ENCODE results near the gene BCAS1. TPM values are rescaled to one million over a fixed set of nuclear protein-coding genes. Genes with fewer than 3 reads are reported as not detected.

The BCAS1 gene
- total RNA-seq, 1 donor from 2014 or later: not detected

DNA sequence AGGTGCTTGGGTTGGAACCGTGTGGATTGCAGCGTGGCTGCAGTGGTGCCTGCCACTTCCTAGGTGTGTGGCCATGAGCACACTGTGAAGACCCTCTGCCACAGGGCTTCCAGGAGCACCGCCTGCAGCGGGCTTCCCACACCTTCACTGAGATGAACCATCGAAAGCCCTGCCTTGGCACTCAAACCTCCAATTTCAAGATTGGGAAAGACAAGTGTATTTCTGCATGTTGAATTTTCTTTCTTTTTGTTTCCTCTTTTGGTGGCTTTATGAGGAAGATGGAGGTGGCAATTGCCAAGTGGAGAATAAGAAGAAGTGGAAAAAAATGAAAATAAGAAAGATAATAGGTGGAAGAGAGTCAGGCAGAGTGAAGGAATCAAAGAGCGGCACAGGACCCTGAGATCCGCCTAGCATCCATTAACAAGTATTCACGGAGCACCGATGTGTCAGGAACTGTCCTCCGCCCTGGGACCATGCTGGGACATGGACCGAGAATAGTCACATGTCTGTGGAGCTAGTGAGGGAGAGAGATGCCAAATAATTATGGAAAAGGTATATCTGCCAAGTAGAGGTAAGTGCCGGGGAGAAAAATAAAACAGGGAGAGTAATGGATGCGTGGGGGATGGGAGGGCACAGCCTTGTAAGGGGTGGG, 159.9 kb downstream of the BCAS1 start:
- Mint-ChIP-seq H3K27ac (ENCODE audit: unreplicated experiment) (no peak overlapping the region), H3K4me1 (ENCODE audit: unreplicated experiment) (peaks cover 16% of the 10 kb centered on the region), H3K27me3 (ENCODE audit: unreplicated experiment) (no peaks in the 10 kb centered on the region), H3K9me3 (ENCODE audit: unreplicated experiment) (no peaks in the 10 kb centered on the region), H3K4me3 (ENCODE audit: unreplicated experiment) (no peak overlapping the region), H3K36me3 (ENCODE audit: unreplicated experiment) (peaks cover 2% of the 10 kb centered on the region)
- TF ChIP-seq, protein P1, sequence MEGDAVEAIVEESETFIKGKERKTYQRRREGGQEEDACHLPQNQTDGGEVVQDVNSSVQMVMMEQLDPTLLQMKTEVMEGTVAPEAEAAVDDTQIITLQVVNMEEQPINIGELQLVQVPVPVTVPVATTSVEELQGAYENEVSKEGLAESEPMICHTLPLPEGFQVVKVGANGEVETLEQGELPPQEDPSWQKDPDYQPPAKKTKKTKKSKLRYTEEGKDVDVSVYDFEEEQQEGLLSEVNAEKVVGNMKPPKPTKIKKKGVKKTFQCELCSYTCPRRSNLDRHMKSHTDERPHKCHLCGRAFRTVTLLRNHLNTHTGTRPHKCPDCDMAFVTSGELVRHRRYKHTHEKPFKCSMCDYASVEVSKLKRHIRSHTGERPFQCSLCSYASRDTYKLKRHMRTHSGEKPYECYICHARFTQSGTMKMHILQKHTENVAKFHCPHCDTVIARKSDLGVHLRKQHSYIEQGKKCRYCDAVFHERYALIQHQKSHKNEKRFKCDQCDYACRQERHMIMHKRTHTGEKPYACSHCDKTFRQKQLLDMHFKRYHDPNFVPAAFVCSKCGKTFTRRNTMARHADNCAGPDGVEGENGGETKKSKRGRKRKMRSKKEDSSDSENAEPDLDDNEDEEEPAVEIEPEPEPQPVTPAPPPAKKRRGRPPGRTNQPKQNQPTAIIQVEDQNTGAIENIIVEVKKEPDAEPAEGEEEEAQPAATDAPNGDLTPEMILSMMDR (IDR thresholded peaks at IDR 0.05): no peak
- no peak for DNase-seq (ENCODE audit: extremely low spot score, unreplicated experiment)

DNA sequence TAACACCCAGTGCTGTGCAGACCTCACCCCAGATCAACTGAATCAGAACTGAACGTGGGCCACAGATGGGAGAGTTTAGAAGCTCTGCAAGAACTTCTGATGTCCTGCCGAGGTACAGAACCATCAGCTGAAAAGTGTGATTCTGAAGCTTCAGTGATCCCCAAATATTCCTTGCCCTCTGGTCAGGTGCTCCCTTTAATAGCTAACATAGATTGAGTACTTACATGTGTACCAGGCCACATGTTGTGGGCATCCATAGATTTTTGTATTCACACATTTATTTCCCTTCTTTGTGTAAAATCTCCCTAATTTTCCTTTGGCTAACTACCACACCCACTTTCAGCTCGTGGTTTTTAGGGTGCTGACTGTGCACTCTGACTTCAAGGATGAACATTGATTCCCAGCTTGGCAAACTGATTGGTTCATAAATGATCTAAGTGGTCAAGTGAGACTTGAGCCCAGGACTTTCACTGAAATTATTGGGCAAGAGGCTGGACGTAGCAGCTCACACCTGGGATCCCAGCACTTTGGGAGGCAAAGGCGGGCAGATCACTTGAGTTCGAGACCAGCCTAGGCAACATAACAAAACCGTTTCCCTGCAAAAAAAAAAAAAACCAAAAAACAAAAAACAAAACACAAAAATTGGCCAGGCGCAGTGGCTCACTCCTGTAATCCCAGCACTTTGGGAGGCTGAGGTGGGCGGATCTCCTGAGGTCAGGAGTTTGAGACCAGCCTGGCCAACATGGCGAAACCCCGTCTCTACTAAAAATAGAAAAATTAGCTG, 162.2 kb downstream of the BCAS1 start:
- Mint-ChIP-seq H3K9me3 (ENCODE audit: unreplicated experiment) (no peaks in the 10 kb centered on the region), H3K27ac (ENCODE audit: unreplicated experiment) (no peak overlapping the region), H3K27me3 (ENCODE audit: unreplicated experiment) (no peaks in the 10 kb centered on the region), H3K36me3 (ENCODE audit: unreplicated experiment) (peaks cover 2% of the 10 kb centered on the region), H3K4me1 (ENCODE audit: unreplicated experiment) (peaks cover 2% of the 10 kb centered on the region), H3K4me3 (ENCODE audit: unreplicated experiment) (no peak overlapping the region)
- no peak for DNase-seq (ENCODE audit: extremely low spot score, unreplicated experiment)
- TF ChIP-seq, protein P1 (IDR thresholded peaks at IDR 0.05): no peak

DNA sequence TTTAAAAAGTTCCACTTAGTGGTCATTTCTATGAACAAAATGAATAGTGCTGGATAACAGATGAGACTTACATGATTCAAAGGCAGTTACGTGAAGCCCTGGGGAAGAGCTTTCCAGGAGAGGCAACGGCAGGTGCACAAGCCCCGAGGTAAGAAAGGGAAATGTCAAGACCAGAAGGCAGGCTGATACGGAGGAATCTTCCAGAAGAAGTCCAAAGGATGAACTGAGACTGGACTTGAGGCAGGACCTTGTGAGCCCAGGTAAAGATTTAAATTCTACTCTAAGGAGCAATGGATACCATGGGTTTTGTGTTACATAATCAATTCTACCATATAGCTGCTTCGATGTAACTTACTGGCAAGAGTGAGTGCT, 164.6 kb downstream of the BCAS1 start:
- H3K9me3 Mint-ChIP-seq (ENCODE audit: unreplicated experiment): no peaks in the 10 kb centered on the region

DNA sequence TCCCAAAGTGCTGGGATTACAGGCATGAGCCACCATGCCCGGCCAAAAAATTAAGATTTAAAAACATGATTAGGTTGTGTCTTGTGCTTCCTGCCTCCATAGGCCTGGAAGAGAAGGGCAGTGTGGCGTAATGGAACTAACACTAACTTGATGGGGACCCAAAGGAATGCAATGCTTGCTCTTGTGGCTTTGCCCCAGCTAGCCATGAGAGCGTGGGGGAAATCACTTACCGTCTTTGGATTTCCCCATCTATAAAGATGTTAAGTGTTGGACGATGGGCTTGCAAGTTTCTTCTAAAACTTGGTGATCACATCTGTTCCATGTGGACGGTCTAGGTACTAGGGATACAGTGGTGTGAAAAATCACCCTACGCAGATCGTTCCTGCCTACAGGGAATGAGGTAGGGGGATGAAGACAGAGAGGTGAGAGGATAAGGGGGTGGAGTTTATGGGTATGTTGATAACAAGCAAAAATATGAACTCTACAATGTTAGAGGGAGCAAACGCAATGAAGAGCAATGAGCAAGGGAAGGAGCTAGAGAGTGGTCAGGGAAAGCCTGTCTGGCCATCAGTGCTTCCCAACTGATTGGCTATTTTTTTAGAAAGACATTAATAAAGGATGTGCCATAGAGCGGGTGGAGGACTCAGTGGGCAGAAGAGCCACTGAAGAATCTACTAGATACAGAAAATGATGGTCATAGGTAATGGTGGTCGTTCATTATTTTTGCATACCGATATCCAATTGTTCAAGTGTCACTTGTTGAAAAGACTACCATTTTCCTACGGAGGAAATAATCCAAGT, 165.2 kb downstream of the BCAS1 start:
- no peaks in the 10 kb centered on the region for H3K36me3 Mint-ChIP-seq (ENCODE audit: unreplicated experiment)
- no peaks in the 10 kb centered on the region for H3K9me3 Mint-ChIP-seq (ENCODE audit: unreplicated experiment)
- peaks cover 20% of the 10 kb centered on the region for H3K4me1 Mint-ChIP-seq (ENCODE audit: unreplicated experiment)
- DNase-seq (ENCODE audit: extremely low spot score, unreplicated experiment): no peak
- H3K4me3 Mint-ChIP-seq (ENCODE audit: unreplicated experiment): no peak overlapping the region
- TF ChIP-seq, protein P1 (IDR thresholded peaks at IDR 0.05): no peak
- H3K27me3 Mint-ChIP-seq (ENCODE audit: unreplicated experiment): no peaks in the 10 kb centered on the region
- no peak overlapping the region for H3K27ac Mint-ChIP-seq (ENCODE audit: unreplicated experiment)

More for the DNA sequence above, 164.6 kb downstream of the BCAS1 start:
- no peak overlapping the region for H3K4me3 Mint-ChIP-seq (ENCODE audit: unreplicated experiment)
- no peak overlapping the region for H3K27ac Mint-ChIP-seq (ENCODE audit: unreplicated experiment)
- H3K36me3 Mint-ChIP-seq (ENCODE audit: unreplicated experiment): peaks cover 2% of the 10 kb centered on the region
- TF ChIP-seq, protein P1 (IDR thresholded peaks at IDR 0.05): no peak
- H3K27me3 Mint-ChIP-seq (ENCODE audit: unreplicated experiment): no peaks in the 10 kb centered on the region
- peaks cover 14% of the 10 kb centered on the region for H3K4me1 Mint-ChIP-seq (ENCODE audit: unreplicated experiment)
- no peak for DNase-seq (ENCODE audit: extremely low spot score, unreplicated experiment)

DNA sequence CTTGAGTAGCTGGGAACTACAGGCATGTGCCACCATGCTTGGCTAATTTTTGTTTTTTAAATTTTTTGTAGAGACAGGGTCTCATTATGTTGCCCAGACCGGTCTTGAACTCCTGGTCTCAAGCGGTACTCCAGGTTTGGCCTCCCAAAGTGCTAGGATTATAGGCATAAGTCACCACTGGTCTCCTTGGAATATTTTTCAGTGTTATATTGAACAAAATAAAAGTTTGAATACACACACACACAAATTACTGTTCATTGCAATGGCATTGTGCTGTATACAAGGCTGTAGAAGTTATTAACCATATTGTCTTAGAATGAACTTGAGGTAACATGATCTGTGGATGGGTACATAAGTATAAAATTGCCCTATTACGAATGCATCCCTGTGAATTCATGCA, 166.1 kb downstream of the BCAS1 start:
- TF ChIP-seq, protein P1 (IDR thresholded peaks at IDR 0.05): no peak
- no peak overlapping the region for H3K4me3 Mint-ChIP-seq (ENCODE audit: unreplicated experiment)
- H3K27ac Mint-ChIP-seq (ENCODE audit: unreplicated experiment): no peak overlapping the region
- no peaks in the 10 kb centered on the region for H3K9me3 Mint-ChIP-seq (ENCODE audit: unreplicated experiment)
- peaks cover 25% of the 10 kb centered on the region for H3K4me1 Mint-ChIP-seq (ENCODE audit: unreplicated experiment)
- no peaks in the 10 kb centered on the region for H3K27me3 Mint-ChIP-seq (ENCODE audit: unreplicated experiment)
- H3K36me3 Mint-ChIP-seq (ENCODE audit: unreplicated experiment): no peaks in the 10 kb centered on the region
- DNase-seq (ENCODE audit: extremely low spot score, unreplicated experiment): no peak

Data from osteocyte (in vitro differentiated cells).